ENCODE measurements around the gene IL5.

DNA sequence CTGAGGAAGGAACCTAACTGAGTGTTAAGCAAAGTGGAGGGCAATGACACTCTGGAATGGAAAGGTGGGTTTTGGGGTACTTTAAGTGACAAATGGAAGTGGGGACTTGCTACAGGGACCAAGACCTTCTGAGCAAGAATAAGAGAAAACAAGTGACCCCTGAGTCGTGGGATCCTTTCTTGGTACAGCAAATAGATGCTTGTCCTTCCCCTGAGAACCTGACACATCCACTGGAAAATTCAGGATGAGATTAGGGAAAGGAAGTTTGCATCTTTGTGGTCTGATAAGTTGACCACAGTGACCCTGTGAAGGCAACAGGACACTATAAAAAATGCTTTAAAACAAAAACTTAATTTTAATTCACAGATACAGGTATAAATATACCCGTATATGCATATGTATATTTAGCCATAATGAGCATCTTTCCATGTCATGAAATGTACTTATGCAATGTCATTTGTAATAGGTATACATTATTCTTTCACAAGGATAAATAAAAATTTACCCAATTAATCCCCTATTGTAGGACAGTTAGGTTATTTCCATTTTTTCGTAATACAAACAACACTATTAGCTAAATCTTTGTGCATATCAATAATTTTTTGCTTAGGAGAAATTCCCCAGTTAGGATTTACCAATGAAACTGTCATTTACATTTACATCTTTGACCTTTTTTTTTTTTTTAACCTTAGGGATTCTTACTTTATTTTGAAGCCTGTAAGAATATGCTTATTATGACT, 50.8 kb downstream of the IL5 start:
- TF ChIP-seq, protein P1, sequence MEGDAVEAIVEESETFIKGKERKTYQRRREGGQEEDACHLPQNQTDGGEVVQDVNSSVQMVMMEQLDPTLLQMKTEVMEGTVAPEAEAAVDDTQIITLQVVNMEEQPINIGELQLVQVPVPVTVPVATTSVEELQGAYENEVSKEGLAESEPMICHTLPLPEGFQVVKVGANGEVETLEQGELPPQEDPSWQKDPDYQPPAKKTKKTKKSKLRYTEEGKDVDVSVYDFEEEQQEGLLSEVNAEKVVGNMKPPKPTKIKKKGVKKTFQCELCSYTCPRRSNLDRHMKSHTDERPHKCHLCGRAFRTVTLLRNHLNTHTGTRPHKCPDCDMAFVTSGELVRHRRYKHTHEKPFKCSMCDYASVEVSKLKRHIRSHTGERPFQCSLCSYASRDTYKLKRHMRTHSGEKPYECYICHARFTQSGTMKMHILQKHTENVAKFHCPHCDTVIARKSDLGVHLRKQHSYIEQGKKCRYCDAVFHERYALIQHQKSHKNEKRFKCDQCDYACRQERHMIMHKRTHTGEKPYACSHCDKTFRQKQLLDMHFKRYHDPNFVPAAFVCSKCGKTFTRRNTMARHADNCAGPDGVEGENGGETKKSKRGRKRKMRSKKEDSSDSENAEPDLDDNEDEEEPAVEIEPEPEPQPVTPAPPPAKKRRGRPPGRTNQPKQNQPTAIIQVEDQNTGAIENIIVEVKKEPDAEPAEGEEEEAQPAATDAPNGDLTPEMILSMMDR (IDR thresholded peaks at IDR 0.05; ENCODE audit: low read depth, low read length, missing input control), result no peak
- TF ChIP-seq, protein P2, sequence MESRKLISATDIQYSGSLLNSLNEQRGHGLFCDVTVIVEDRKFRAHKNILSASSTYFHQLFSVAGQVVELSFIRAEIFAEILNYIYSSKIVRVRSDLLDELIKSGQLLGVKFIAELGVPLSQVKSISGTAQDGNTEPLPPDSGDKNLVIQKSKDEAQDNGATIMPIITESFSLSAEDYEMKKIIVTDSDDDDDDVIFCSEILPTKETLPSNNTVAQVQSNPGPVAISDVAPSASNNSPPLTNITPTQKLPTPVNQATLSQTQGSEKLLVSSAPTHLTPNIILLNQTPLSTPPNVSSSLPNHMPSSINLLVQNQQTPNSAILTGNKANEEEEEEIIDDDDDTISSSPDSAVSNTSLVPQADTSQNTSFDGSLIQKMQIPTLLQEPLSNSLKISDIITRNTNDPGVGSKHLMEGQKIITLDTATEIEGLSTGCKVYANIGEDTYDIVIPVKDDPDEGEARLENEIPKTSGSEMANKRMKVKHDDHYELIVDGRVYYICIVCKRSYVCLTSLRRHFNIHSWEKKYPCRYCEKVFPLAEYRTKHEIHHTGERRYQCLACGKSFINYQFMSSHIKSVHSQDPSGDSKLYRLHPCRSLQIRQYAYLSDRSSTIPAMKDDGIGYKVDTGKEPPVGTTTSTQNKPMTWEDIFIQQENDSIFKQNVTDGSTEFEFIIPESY (IDR thresholded peaks at IDR 0.05), result no peak
- TF ChIP-seq EGR1 (IDR thresholded peaks at IDR 0.05; ENCODE audit: low read depth in 2 of 2) (no peak), SP1 (IDR thresholded peaks at IDR 0.05) (no peak)
